Muscle of arm (tissue), 12 donors: ENCODE data around the gene RPL22. TPM values are rescaled to one million over a fixed set of nuclear protein-coding genes. Genes with fewer than 3 reads are reported as not detected.
A peak's percentile ranks its signal among the peaks of the same experiment; 100 is the strongest.

Experiments used
- DNase-seq: peaks from one replicate; pipeline ENCODE4 v3.0.0-alpha.2; 2013
- polyA plus RNA-seq, 12 donors: library from polyadenylated mRNA; unstranded; fragments of 120-200 nt; gene quantifications; one replicate each; pipeline ENCODE4 v1.2.1, GENCODE V29; 2013; ENCODE audit not compliant: insufficient read length in 12 of 12

The RPL22 gene
- polyA plus RNA-seq, 12 donors = 524 to 757 (median 665) TPM; not detected in 1

- DNase-seq = no peak
Measured at GRCh38 chr1:6163191-6163972, 36.0 kb downstream of the RPL22 start.

- no peak for DNase-seq
Measured at GRCh38 chr1:6162773-6163172, 36.6 kb downstream of the RPL22 start.

GRCh38 chr1:6162341-6162740, 37.1 kb downstream of the RPL22 start:
- DNase-seq = no peak

GRCh38 chr1:6158181-6158580, 41.2 kb downstream of the RPL22 start:
- no peak for DNase-seq

GRCh38 chr1:6157528-6158174, 41.7 kb downstream of the RPL22 start:
- no peak for DNase-seq

- no peak for DNase-seq
Measured at GRCh38 chr1:6157132-6157527, 42.3 kb downstream of the RPL22 start.

- DNase-seq = no peak
Measured at GRCh38 chr1:6154525-6155319, 44.7 kb downstream of the RPL22 start.

GRCh38 chr1:6152882-6153281, 46.5 kb downstream of the RPL22 start:
- DNase-seq = no peak

GRCh38 chr1:6152181-6152580, 47.2 kb downstream of the RPL22 start:
- no peak for DNase-seq

- DNase-seq = no peak
Measured at GRCh38 chr1:6151291-6151822, 48.0 kb downstream of the RPL22 start.

- no peak for DNase-seq
Measured at GRCh38 chr1:6150006-6150938, 49.1 kb downstream of the RPL22 start.

GRCh38 chr1:6149597-6149996, 49.8 kb downstream of the RPL22 start:
- DNase-seq = no peak

GRCh38 chr1:6148497-6149241, 50.7 kb downstream of the RPL22 start:
- DNase-seq = no peak

GRCh38 chr1:6145864-6146410, 53.5 kb downstream of the RPL22 start:
- DNase-seq = no peak

GRCh38 chr1:6145396-6145750, 54.0 kb downstream of the RPL22 start:
- DNase-seq = no peak

GRCh38 chr1:6144647-6145395, 54.6 kb downstream of the RPL22 start:
- DNase-seq = peak; percentile 22

GRCh38 chr1:6144175-6144574, 55.2 kb downstream of the RPL22 start:
- DNase-seq = no peak

- DNase-seq = no peak
Measured at GRCh38 chr1:6143395-6143794, 56.0 kb downstream of the RPL22 start.

- no peak for DNase-seq
Measured at GRCh38 chr1:6142734-6143133, 56.7 kb downstream of the RPL22 start.
